ENCODE data around the gene UQCC5.
"Not testable (repeated sequence)": the region's sequence is repeated elsewhere in the genome, so short reads cannot be mapped to it uniquely, and the experiment has no call there.

- TF ChIP-seq TAF1 (IDR thresholded peaks at IDR 0.05; ENCODE audit: low read depth); CTCF (IDR thresholded peaks at IDR 0.05; ENCODE audit: poor library complexity, severe bottlenecking); EZH2 (IDR thresholded peaks at IDR 0.05; ENCODE audit: borderline replicate concordance, insufficient read depth, low read length, poor library complexity, severe bottlenecking); MXI1 (conservative IDR thresholded peaks at IDR 0.05; ENCODE audit: poor library complexity, severe bottlenecking); RAD21 (conservative IDR thresholded peaks at IDR 0.05); POLR2AphosphoS5 (IDR thresholded peaks at IDR 0.05); EP300 (conservative IDR thresholded peaks at IDR 0.05; ENCODE audit: poor library complexity, severe bottlenecking); SMC3 (conservative IDR thresholded peaks at IDR 0.05; ENCODE audit: poor library complexity); REST (IDR thresholded peaks at IDR 0.05; ENCODE audit: borderline replicate concordance): not testable (repeated sequence)
Measured at GRCh38 chr3:52526671-52527038, 9.8 kb upstream of the UQCC5 start.
